Measurements from ENCODE around the gene BTD.

The BTD gene, protein sequence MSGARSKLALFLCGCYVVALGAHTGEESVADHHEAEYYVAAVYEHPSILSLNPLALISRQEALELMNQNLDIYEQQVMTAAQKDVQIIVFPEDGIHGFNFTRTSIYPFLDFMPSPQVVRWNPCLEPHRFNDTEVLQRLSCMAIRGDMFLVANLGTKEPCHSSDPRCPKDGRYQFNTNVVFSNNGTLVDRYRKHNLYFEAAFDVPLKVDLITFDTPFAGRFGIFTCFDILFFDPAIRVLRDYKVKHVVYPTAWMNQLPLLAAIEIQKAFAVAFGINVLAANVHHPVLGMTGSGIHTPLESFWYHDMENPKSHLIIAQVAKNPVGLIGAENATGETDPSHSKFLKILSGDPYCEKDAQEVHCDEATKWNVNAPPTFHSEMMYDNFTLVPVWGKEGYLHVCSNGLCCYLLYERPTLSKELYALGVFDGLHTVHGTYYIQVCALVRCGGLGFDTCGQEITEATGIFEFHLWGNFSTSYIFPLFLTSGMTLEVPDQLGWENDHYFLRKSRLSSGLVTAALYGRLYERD

DNA sequence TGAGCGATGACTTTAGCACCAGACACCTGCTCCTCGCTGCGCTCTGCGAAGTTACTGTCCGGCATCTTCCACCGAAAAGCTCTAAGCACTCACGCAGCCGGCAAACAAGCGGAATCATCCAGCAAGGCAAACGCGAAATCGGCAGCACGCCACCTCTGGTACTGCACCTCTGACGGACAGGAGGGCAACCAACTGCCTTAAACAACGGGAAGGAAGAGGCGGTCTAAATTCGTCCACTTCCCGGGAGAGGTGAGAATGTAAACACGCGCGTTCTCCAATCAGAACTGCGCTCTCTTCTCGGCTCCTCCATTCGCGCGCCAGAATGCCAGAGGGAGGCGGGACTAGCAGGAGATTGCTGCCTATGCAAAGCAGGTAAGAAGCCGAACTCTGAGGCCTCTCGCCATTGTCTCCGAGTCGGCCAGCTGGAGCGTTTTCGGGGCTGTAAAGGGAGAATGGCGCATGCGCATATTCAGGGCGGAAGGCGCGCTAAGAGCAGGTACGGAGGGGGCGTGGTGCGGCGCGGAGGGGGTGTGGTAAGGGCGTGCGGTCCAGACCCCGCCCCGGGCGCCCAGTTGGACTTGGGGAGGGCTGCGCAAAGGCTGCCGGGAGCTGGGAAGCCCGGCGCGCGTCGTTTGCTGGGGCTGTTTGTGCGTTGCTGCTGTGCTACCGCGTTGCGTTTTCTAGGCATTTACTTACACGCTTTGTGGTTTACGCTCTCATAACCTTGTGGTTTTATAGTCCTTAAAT, at the start of gene BTD, which contains the start of gene HACL1:
TSS of gene BTD (plus strand) at position 347 of the 747 bp plus-strand sequence. CDS start 33,695 bp downstream, outside the sequence.
TSS of gene HACL1 (minus strand) at position 171 of the 747 bp plus-strand sequence. CDS start at position 65, 106 bp downstream.
- peak; percentile 97 to 98 for DNase-seq (ENCODE audit: low read depth in 2 of 2)

DNA sequence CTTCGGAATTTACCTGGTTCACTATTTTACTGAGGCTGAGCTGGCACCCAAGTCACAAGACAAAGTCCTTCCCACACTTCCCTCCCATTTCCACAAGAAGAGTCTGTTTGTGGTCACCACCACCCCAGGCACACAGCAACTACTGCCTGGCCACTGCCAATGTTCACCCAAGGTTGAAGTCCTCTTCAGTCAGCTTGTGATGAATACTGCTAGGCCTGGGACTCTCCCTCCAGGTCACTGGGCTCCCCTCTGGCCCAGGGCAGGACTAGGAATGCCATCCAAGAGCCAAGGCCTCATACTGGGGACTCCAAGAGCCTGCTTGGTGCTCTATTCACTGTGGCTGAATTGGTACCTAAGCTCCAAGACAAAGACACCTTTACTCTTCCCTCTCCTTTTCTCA, 49.6 kb upstream of the BTD start:
- no peak for DNase-seq (ENCODE audit: low read depth in 2 of 2)

DNA sequence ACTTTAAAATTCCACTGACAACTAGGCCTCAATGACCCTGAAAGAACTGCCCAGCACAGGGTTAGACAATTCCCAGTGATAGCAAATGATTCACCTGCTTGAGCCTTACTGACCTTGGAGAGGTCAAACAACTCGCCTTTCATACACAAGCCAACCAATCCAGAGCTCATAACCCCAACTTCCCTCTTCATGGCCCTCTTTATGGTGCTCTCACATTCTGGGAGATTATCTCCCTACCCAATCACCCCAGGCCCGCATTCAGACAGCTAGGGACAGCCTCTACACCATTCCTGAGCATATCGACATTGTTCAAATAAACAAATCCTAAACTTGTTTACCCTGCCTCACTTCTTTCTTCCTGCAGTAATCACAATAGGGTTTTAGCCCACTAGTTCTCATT, 47.8 kb upstream of the BTD start:
- DNase-seq (ENCODE audit: low read depth in 2 of 2), result no peak

DNA sequence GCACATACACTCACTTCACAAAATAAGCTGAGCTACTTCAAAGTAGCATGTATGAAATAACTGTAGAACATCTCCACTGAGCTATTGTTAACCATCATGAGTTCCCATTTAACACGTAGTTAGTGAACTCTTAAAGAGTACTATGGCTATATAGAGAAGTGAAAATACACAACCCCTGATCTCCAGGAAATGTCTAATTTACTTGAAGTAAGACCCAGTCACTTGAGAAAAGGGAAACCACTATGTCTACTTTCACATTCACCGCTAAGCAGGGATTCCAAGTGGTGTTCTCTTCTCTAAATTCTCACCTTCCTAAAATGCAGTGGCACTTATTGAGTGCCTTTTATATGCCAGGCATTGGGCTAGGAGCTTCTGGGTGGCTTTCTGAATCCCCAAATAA, 45.0 kb upstream of the BTD start:
- DNase-seq (ENCODE audit: low read depth in 2 of 2), result no peak

DNA sequence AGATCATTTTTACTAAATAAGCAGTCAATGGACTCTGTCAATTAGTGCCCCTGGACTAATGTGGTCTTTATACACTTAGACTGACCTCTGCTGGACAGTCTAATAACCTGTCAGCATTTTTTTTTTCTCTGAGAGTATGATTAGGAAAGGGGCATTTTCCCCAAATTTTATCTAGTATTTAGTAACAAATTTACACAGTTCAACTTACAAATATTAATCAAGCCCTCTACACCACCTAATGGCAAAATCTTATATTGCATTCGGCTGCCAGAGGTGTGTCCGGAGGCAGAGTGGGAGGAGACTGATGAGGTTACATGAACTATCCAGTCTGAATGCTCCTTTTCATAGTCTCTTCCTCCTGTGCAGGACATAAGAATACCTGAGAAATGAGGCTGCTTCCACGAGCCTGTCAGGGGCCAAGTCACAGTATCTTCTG, 44.0 kb upstream of the BTD start:
- DNase-seq (ENCODE audit: low read depth in 2 of 2), result peak; percentile 10 to 24

DNA sequence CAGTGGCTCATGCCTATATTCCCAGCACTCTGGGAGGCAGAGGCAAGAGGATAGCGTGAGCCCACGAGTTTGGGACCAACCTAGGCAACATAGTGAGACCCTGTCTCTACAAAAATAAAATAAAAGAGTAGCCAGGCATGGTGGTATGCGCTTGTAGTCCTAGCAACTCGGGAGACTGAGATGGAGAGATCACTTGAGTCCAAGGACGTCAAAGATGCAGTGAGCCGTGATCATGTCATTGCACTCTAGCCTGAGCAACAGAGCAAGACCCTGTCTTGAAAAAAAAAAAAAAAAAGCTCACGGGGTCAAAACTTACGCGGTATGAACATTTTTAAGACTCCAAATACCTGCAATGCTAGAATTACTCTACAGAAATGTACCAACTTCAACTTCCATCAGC, 43.0 kb upstream of the BTD start:
- no peak for DNase-seq (ENCODE audit: low read depth in 2 of 2)

DNA sequence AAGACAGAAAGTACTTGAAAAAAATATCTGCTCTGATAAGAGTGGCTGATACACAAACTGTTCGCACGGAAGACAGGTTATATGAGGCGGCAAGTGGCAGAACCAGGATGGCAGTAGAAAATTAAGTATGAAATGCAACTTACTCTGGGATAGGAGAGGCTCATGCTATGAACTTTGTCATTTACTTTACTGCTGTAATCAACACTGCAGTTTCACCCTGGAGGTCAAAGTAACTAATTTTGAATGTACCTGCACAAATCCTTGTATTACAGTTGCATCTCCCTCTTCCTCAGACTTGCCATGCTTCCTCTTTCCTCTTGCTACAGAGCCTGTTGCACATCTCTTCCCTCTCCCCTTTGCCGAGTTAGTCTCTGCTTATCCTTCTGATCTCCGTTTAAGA, 39.0 kb upstream of the BTD start:
- DNase-seq (ENCODE audit: low read depth in 2 of 2), result no peak

DNA sequence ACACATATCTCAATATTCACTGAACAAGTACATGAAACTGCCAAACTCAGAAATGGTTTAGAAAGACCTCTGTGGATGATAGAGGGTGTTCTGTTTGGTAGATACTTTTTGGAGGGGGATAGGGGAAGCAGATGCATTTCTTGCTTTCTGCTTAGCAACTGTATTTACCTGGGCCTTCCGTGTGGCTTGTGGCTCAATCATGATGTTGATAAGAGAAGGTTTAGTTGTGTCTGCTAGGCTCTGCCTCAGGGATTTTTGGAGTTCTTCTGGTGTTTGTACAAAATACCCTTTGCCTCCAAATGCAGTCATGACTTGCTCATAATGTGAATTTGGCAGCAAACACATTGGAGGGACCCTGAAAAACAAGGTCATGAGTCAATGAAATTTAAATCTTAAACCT, 38.4 kb upstream of the BTD start:
- DNase-seq (ENCODE audit: low read depth in 2 of 2), result no peak

DNA sequence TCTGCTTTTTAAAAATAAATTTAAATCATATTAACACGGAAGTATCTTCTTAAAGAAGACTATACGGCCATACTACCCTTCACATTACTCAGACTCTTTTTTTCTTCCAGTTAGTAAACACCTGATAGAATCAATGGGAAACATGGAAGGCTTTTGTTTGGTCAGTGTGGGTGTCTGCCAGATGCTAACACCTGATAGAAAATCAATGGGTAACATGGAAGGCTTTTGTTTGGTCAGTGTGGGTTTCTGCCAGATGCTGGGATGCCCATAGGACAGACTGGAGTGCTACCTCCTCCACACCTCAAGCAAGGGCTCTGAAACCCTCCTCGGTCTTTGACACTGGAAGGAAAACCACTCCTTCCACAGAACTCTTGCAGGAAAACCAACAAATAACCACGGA, 29.4 kb upstream of the BTD start:
- DNase-seq (ENCODE audit: low read depth in 2 of 2), result no peak

DNA sequence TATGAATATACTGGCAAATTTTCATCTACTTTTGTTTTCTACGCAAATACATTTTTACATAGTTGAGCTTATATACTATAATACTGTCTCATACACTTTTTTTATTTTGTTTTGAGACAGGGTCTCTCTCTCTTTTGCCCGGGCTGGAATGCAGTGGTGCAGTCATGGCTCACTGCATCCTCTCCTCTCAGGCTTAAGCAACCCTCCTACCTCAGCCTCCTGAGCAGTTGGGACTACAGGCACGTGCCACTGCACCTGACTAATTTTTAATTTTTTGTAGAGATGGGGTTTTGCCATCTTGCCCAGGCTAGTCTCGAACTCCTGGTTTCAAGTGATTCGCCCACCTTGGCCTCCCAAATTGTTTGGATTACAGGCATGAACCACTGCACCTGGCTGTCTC, 26.1 kb upstream of the BTD start:
- DNase-seq (ENCODE audit: low read depth in 2 of 2), result no peak

DNA sequence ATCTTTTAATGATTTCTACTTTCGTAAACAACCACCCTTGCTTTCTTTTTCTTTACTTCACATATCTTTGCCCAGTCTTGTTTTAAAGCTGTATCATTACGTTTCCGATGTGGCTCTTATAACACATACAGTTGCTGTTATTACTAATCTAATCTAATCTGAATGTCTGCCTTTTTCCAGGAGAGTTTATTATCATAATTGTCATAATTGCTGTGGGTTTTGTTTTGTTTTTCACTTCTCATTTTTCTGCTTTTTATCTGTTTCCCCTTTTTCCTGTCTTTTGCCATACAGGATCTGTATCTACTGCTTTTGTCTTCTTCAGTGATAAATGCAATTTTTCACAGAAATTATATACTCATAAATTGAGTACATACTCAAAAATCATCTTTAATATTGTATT, 25.1 kb upstream of the BTD start:
- DNase-seq (ENCODE audit: low read depth in 2 of 2), result no peak

DNA sequence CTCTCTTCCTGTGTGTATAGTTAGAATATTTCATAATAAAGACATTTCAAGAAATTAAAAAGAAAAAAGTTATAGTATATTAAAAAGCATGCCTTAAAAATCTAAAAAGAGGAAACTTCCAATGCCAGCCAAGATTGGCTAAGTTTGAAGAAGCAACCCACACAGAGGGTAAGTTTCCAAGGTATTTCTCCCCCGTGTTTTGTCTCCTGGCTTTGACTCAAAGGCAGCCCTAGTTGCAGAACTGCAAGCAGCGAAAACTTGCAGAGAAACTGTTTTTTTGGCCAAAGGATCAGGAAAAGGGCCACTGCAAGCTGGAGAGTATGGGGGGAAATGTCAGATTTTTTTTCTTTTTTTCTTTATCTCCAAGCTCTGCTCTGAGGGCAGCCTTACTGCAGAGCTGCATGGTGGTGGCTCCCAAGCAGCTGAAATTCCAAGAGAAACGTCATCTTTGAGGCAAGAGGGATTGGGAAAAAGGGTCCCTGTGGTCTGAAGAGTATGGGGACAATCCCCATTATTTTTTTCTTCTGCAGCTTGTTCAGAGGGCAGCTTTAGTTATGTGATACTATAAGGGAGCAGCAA, 23.2 kb upstream of the BTD start:
- no peak for DNase-seq (ENCODE audit: low read depth in 2 of 2)

DNA sequence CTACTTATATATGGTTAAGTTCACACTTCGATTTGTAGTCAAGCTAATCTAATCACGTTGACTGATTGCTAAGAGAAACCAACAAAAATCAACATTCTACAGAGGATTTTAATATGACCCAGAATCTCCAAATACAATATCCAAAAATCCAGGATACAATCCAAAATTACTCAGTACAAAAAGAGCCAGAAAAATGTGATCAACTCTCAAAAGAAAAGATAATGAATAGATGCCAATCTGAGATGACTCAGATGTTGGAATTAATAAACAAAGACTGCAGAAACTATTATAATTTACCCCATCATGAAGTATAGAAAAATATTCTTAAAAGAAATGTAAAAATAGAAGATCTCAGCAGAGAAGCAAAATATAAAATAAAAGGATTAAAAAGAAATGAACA, 22.5 kb upstream of the BTD start:
- DNase-seq (ENCODE audit: low read depth in 2 of 2), result no peak

DNA sequence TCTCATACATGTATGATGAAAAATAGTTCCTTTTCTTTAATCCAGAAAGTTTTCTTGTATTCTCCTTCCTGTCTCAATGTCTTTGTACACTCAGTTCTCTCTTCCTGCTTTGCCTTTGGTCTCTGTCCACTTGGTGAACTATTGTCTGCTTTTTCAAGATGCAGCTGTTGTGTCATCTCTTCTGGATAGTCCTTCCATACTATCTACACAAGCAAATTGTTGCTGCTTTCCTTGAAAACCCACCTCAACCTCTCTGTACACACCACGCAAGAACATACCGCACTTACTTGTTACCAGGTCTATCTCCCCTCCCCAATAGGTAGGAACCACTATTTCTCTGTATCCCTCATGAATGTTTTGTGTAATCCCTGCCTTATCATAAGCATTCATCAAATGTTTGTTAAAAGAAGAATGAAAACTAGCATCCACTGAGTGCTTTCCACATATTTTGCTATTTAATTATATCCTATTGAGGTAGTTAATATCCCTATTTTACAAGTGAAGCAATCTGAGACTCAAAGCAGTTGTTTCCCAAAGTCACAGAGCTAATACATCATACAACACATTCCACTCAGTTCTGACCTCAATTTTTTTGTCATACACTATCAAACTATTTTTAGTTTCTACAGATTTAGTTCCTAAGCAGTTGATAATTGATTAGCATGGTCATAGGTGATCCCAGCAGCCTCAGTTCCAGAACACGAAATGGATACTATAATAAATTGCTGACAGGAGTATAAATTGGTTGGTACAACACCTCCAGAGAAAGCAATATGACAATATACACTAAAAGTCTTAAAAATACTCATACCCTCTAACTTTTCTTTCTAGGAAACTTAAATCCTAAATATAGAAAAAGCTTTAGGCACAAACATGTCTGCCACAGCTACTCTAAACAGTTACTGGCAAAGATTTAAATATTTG, 19.8 kb upstream of the BTD start:
- no peak for DNase-seq (ENCODE audit: low read depth in 2 of 2)

DNA sequence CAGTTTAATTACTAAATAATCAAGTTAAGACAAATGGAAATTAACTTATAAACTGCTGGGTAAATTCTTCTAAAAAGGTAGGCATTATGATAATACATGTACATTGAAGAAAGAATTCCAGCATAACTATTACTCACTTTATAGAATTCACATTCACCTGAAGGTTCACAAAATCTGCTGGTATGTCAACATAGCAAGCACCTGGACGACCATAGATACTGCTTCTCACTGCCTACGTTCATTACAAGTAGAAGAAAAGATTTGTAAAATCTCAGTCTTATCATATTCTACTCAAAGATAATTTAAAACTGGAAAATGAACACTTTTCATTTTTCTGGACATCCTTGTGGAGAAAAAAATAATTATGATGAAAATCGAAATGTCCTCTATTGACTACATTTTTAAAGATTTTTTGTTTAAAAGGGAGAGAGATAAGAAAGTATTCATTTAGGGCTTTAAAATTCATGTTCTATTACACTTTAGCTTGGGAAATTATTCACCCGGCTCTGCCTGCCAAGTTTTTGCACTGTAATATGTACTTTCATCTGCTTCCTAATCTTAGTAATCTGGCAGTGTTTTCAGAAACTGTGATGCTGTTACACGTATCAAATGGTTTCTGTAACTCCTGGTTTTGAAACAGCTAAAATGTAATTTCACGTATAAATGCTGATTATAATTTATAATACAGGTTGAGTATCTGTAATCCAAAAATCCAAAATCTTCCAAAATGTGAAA, 16.3 kb upstream of the BTD start:
- DNase-seq (ENCODE audit: low read depth in 2 of 2), result no peak

DNA sequence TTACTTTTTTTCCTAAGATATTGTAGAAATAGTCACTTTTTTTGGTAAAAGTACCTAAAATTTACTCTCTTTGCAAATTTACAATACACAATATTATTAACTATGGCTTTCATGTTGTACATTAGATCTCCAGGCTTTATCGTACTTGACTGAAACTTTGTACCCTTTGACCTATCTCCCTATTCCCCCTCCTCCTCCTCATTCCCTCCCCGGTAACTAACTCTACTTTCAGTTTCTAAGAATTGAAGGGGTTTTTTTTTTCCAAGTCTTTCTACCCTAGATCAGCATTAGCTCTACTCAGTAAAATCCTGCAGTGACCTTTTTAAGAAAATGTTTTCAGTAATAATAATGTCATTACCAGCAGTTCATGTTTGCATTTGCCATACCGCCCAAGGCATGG, 10.3 kb upstream of the BTD start:
- DNase-seq (ENCODE audit: low read depth in 2 of 2), result no peak

DNA sequence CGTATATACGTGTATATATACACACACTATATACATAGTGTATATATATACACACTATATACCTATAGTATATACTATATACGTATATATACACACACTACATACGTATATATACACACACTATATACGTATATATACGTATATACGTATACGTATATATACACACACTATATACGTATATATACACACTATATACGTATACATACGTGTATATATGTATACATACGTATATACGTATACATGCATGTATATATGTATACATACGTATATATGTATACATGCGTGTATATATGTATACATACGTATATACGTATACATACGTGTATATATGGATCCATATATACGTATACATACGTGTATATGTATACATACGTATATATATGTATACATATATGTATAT, 9.6 kb upstream of the BTD start:
- DNase-seq (ENCODE audit: low read depth in 2 of 2), result no peak

DNA sequence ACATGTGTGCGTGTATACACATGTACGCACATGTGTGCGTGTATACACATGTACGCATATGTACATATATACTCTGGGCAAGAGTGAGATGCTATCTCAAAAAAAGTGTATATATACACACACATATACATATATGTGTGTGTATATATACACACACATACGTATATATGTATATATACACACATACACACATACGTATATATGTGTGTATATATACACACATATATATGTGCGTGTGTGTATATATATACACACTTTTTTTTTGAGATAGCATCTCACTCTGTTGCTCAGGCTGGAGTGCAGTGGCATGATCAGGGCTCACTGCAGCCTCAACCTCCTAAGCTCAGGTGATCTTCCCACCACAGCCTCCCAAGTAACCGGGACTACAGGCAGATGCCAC, 8.6 kb upstream of the BTD start:
- no peak for DNase-seq (ENCODE audit: low read depth in 2 of 2)

DNA sequence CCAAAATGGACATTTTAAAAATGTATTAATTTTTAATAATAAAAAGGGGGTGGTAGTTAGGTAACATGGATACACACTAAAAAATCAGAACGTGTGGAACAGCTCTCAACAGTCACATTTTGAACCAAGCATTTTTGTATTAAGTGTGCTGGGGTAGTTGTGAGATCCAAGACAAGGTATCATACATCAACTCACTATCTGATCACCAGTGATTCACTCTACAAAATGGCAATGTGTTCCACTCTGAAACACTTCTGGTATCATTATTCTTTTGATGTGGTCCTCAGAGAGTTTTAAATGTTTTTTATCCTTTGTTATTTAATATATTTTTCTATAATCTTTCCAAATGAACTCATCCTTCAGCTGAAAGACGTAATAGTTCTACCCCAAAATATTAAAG, 5.6 kb upstream of the BTD start:
- no peak for DNase-seq (ENCODE audit: low read depth in 2 of 2)

DNA sequence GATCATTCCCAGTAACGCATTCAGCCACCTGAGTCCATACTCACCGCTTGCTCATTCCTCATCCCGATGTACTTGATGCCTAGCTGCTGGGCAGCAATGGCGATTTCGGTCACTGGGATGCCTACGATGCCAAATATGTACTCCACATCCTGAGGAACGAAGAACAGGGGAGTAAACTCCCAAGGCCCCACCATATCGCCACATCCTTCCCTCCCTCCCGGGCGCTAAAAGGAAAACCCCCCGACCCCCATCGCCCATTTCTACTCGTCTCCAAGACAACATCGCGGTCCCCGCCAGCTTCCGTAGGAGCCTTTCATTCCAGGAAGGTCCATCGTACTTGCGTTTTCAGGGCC, 523 bp upstream of the BTD start:
- peak in 1 of 2 donors; percentile 7 for DNase-seq (ENCODE audit: low read depth in 2 of 2)

DNA sequence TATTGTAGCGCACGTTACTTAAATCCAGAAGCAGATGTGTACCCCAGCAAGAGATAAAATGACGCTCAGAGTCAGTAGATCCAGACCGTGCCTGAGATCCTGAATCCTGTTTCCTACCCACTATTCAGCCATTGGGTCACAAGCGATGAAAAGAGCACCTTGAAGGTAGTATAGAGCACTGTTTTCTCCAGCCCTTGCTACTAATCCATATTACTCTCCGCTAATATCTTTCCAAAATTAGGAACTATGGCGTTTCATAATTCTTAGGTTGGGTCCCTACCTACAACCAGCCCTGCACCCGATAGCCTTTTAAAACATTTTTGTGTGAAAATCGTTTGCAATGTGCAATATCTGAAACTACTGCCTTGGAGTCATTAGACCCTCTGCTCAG, 596 bp downstream of the BTD start:
- no peak for DNase-seq (ENCODE audit: low read depth in 2 of 2)
